ENCODE measurements around the gene SEMA6D. TPM values are rescaled to one million over a fixed set of nuclear protein-coding genes. Genes with fewer than 3 reads are reported as not detected.
A peak's percentile ranks its signal among the peaks of the same experiment; 100 is the strongest.

SEMA6D gene
- total RNA-seq, 1 donor from 2014 or later, result 42.8 TPM

- intact Hi-C loops (cut with DNase I), result no loop called here
- DNase-seq (ENCODE audit: low spot score) (no peak), ATAC-seq (no peak)
These were observed 93.9 kb downstream of the SEMA6D start for GRCh38 chr15:47811172-47811571.

GRCh38 chr15:47812470-47812999 is 95.2 kb downstream of the SEMA6D start:
- intact Hi-C loops (cut with DNase I), result no loop called here
- ATAC-seq (no peak), DNase-seq (ENCODE audit: low spot score) (no peak)

DNA sequence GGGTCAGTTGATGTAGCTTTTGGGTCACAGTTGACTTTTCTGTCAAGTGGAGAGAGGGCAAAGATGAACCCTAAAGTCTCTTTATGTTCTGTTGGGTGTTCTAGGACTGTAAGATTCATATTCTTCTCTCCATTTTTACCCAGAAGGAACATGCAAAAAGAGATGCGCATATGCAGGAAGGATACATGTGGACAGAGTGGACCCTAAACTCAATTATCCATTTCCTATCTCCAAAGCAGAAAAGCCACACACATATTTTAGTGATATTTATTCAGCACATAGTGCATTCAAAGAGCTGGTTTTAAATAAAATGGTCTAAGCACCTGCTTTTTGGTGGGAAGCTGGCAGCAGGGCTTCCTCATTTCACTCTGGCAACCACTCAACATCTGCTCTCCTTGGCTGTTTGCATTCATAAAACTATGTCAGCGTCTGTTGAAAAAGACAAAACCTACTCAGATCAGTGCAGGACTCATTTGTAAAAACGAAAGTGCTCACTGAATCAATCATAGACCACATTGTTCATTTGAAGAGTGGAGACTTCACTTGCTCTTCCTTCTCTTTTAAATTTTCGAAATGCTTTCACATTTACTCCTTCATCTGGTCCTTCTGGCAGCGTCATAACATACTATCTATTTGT is 96.6 kb downstream of the SEMA6D start:
- DNase-seq (ENCODE audit: low spot score) (no peak), ATAC-seq (no peak)
- intact Hi-C loops (cut with DNase I), result no loop called here

DNA sequence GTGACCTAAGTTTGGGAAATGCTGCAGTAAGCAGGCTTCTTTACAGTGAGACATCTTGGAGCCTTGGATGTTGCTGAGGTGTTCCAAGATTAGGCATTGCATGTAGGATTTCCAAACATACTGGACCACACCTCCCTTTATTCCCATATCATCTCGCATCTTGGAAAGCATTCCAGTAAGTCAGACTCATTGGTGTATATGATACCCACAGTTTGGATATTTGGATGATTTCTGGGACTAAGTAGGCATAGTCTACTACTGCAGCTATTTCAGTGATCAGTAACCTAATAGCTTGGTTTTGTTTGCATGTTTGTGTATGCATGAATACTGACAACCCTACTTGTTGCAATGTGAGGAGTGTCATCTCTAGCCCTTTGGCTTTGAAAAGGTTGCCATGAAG is 97.3 kb downstream of the SEMA6D start:
- DNase-seq (ENCODE audit: low spot score) (no peak), ATAC-seq (no peak)
- intact Hi-C loops (cut with DNase I), result no loop called here

GRCh38 chr15:47817969-47818548 is 100.8 kb downstream of the SEMA6D start:
- intact Hi-C loops (cut with DNase I), result no loop called here
- ATAC-seq (no peak), DNase-seq (ENCODE audit: low spot score) (no peak)

- no peak for DNase-seq (ENCODE audit: low spot score)
- no peak for ATAC-seq
These were observed 101.9 kb downstream of the SEMA6D start for GRCh38 chr15:47819158-47819557.

GRCh38 chr15:47820057-47820746 is 102.9 kb downstream of the SEMA6D start:
- DNase-seq (ENCODE audit: low spot score) (no peak), ATAC-seq (peak; percentile 34)
- intact Hi-C loops (cut with DNase I), result no loop called here

More at GRCh38 chr15:47819158-47819557, 101.9 kb downstream of the SEMA6D start:
- intact Hi-C loops (cut with DNase I), result no loop called here

DNA sequence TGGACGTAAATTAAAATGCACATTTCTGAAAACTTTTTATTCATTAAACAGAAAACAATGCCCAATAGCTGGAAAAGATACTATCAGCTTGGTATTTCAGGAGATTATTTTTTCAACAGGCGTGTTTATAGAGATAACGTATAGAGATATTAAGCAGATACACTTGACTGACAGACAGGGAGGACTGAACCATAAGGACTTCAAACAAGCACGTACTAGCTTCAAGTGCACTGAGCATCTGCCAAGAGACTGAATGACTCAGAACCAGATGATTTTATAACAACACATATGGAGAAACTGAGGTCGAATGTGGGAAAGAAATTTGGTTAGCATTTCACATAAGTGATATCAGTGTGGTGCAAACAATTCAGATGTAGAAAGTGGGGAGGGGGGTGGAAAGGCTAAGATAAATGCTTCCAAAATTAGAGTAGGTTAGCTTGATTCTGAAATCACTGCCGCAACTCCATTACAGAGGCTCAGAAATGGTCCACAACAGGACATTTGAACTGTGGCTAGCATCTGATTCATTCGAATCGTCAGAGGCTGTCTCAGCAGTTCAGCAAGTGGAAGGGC is 103.5 kb downstream of the SEMA6D start:
- DNase-seq (ENCODE audit: low spot score) (no peak), ATAC-seq (no peak)
- intact Hi-C loops (cut with DNase I), result no loop called here

DNA sequence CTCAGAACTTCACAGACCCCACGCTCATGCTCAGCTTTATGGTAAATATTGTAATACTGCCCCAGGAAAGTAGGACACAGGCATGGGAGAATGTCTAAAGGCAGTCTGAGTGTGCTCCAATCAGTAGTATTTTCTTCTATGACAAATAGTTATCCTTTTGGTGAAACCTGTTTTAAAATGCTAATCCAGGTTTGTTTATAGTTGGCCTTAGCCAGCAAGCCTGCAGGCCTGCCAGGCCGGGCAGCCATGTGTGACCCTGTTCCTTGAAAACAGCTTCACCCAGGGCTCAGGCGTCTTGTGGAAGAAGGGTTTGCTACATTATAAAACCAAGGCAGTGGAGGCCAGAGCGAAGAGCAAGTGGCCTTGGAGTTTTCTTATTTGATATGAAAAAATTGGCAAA is 104.7 kb downstream of the SEMA6D start:
- ATAC-seq (no peak), DNase-seq (ENCODE audit: low spot score) (no peak)
- intact Hi-C loops (cut with DNase I), result no loop called here

All from sciatic nerve (tissue), 2 donors.